ENCODE data around the gene GMNC.

- no peak for TF ChIP-seq EZH2 (IDR thresholded peaks at IDR 0.05)
- TF ChIP-seq CTCF (IDR thresholded peaks at IDR 0.05): no peak
- TF ChIP-seq EZH2phosphoT487 (IDR thresholded peaks at IDR 0.05): no peak
These were observed 4.6 kb upstream of the GMNC start for GRCh38 chr3:190867071-190867470.

Data from neural progenitor cell (in vitro differentiated cells).